ENCODE data around the gene NACC2. TPM values are rescaled to one million over a fixed set of nuclear protein-coding genes. Genes with fewer than 3 reads are reported as not detected.

Gene NACC2
- total RNA-seq, 2 donors from 2014 or later = 7.8 to 9.7 TPM

DNA sequence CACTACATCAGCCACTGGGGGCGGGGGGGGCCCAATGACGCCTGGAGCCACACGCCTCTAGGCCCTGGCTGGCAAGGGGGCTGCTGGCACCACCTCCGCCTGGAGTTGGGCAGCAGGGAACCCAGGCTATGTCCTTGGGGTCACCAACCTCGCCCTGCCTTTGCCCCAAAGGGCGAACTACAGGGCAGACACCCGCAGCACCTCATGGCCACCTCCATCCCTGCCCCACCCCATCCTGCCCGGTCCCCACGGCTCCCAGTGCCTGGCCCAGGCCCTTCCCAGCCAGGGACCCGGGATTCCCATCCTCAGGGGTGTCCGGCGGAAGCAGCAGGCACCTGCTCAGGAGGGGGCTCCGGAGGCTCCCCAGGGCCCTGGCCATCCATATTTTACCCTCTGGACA is 37.0 kb downstream of the NACC2 start:
- Mint-ChIP-seq H3K9me3 (no peaks in the 10 kb centered on the region), H3K27ac (no peak overlapping the region), H3K4me1 (peaks cover 3% of the 10 kb centered on the region), H3K27me3 (no peaks in the 10 kb centered on the region), H3K4me3 (no peak overlapping the region), H3K36me3 (ENCODE audit: low read depth) (peaks cover 4% of the 10 kb centered on the region)
- ATAC-seq (replicated peaks) = no peak

GRCh38 chr9:136057236-136058081 is 37.6 kb downstream of the NACC2 start:
- Mint-ChIP-seq H3K27ac (no peak overlapping the region), H3K27me3 (no peaks in the 10 kb centered on the region), H3K9me3 (no peaks in the 10 kb centered on the region), H3K4me3 (no peak overlapping the region), H3K4me1 (no peaks in the 10 kb centered on the region), H3K36me3 (ENCODE audit: low read depth) (no peaks in the 10 kb centered on the region)
- no peak for ATAC-seq (replicated peaks)

DNA sequence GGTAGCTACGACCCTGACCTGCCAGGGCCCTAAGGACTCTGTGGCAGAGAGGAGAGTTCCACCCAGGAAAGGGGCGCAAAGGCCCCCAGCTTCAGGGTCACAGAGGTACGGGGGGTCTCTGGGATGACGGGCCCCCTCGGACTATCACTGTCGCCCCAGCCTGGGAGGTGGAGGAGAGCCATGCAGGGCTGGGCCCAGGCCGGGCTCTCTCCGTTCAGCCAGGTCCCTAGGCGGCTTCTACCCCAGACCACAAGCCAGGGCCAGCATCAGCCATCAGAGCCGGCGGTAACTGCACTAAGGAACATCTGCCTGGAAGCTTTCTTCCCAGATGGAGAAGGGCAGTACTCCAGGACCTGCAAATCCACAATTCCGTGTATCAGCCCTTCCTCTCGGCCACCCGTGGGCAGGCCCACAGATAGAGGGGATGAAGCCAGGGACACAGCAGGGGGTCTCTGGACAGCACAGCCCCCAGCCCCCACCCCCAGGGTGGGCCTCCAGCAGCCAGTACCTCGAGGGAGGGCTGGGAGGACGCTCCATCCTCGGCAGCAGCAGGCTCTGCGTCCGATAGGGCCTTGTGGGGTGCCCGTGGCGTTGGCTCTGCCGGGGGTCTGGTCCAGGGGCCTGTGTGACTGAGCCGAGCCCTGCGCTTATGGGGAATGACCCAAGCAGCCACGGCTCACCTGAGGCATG is 38.4 kb downstream of the NACC2 start:
- no peaks in the 10 kb centered on the region for H3K9me3 Mint-ChIP-seq
- no peaks in the 10 kb centered on the region for H3K36me3 Mint-ChIP-seq (ENCODE audit: low read depth)
- H3K27ac Mint-ChIP-seq = no peak overlapping the region
- H3K4me1 Mint-ChIP-seq = no peaks in the 10 kb centered on the region
- no peak overlapping the region for H3K4me3 Mint-ChIP-seq
- H3K27me3 Mint-ChIP-seq = no peaks in the 10 kb centered on the region
- no peak for ATAC-seq (replicated peaks)

DNA sequence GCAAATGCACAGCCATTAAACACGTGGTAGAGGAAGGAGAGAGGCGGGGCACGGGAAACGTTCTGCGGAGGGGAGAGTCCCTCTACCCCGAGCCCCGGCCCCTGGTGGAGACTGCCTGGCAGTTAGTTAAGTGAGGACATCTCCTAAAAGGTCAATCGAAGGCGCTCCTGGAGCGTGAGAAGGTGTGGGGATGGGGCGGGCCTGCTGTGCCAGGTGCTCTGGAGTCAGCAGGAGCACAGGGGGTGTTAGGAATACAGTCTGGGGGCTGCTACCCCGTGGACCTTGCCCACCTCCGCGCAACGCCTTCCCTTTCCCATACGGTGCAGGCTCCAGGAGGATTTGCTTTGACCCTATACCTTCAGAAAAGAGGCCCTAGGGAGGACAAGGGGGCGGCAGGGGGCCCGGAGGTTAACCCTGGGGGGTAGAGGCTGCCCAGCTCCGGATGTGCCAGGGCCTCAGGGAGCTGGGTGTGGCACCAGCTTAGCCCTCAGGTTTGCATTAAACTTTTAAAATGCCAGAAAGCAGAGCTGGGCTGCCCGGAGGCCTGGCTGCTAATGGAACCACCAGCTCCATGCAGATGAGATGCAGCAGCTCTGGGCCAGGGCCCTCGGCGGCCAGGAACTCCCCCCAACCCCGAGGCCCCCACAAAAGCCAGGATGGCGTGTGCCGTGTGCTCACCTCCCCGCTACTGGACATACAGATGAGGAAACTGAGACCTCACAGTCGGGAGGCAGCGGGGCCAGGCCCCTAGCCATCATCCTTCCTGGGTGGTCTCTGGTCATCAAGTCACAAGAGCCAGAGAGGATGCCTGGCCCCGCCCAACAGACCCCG is 39.2 kb downstream of the NACC2 start:
- Mint-ChIP-seq H3K27ac (no peak overlapping the region), H3K9me3 (no peaks in the 10 kb centered on the region), H3K4me1 (no peaks in the 10 kb centered on the region), H3K36me3 (ENCODE audit: low read depth) (no peaks in the 10 kb centered on the region), H3K4me3 (no peak overlapping the region), H3K27me3 (no peaks in the 10 kb centered on the region)
- no peak for ATAC-seq (replicated peaks)

DNA sequence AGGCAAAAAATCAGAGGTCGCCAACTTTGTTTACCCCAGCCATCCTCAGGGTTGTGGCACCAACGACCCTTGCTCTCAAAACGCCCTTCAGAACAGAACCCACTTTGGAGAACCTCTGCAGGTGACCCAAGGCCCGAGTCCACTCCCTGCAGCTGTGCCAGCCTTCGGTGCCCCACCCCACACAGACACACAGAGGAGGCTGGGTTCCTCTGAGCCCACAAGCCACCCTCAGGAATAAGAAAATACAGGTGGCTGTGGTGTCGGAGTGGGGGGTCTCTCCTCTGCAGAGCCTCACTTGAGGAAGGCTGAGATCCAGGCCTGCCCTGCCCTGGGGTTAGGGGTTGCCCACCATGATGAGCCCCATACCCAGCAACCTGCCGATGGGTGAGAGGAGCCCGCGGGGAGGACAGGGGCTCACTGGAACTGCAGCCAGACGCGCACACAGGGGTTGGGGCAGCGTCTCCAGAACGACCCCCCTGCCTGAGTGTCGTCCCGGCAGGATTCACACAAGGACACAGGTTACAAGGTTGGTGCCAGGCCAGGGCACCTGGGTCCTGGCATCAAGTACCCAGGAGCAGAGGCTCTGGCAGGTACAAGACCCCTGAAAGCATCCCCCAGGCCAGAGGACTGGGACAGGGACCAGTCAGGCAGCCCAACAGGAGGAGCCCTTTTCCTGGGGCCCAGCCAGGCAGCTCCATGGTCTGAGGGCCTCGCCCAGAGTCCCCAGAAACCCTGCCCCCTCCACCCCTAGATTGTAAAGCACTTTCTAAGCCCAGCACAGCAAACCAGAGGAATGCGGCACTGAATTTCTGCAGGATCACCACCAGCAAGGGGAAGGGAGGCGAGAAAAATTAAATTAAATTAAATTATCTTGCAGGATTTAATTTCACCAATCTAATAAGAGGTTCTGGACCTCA is 40.0 kb downstream of the NACC2 start:
- H3K9me3 Mint-ChIP-seq = no peaks in the 10 kb centered on the region
- H3K4me3 Mint-ChIP-seq = no peak overlapping the region
- H3K4me1 Mint-ChIP-seq = no peaks in the 10 kb centered on the region
- H3K36me3 Mint-ChIP-seq (ENCODE audit: low read depth) = no peaks in the 10 kb centered on the region
- no peak overlapping the region for H3K27ac Mint-ChIP-seq
- ATAC-seq (replicated peaks) = no peak
- no peaks in the 10 kb centered on the region for H3K27me3 Mint-ChIP-seq

DNA sequence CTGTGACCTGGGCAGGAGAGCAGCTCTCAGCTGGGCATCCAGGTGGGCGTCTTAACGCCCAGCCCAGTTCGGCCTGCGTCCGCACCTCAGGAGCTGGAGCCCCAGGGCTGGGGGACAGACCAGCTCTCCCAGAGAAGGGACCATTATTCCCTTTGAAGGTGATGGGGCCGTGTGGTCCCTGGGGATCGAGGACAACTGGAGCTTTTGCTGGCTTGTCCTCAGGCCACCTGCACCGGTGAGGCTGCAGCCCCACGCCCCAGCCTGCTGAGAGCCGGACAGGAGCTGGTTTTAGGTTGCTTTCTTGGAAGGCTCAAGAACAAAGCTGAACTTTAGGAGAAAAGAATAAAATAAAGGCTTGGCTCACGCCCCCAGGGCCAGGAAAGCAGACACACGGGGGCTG is 40.9 kb downstream of the NACC2 start:
- Mint-ChIP-seq H3K27me3 (no peaks in the 10 kb centered on the region), H3K9me3 (no peaks in the 10 kb centered on the region), H3K4me1 (no peaks in the 10 kb centered on the region), H3K4me3 (no peak overlapping the region), H3K36me3 (ENCODE audit: low read depth) (no peaks in the 10 kb centered on the region), H3K27ac (no peak overlapping the region)
- no peak for ATAC-seq (replicated peaks)

DNA sequence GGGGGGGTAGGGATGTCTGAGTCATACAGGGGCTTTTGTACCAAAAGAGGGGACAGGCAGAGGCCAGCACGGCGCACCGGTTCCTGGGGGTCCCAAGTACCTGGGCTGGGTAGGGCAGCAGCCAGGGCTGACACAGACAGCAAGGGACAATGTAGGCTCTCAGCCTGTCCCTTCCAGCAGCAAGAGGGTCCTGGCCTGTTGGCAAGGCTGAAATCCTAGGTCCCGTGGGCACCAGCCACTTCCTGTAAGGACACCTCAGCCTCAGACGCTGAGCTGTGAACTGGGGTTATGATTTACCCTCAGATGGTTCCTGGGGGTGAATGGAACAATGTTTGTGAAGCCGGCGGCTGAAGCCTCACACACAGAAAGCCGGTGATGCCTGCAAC is 41.3 kb downstream of the NACC2 start:
- Mint-ChIP-seq H3K4me1 (no peaks in the 10 kb centered on the region), H3K27me3 (no peaks in the 10 kb centered on the region), H3K4me3 (no peak overlapping the region), H3K36me3 (ENCODE audit: low read depth) (no peaks in the 10 kb centered on the region), H3K27ac (no peak overlapping the region), H3K9me3 (no peaks in the 10 kb centered on the region)
- ATAC-seq (replicated peaks) = no peak

- Mint-ChIP-seq H3K9me3 (no peaks in the 10 kb centered on the region), H3K27ac (no peak overlapping the region), H3K4me1 (no peaks in the 10 kb centered on the region), H3K27me3 (no peaks in the 10 kb centered on the region), H3K4me3 (no peak overlapping the region), H3K36me3 (ENCODE audit: low read depth) (no peaks in the 10 kb centered on the region)
- ATAC-seq (replicated peaks) = no peak
Observed at GRCh38 chr9:136052991-136053756, 41.9 kb downstream of the NACC2 start.

DNA sequence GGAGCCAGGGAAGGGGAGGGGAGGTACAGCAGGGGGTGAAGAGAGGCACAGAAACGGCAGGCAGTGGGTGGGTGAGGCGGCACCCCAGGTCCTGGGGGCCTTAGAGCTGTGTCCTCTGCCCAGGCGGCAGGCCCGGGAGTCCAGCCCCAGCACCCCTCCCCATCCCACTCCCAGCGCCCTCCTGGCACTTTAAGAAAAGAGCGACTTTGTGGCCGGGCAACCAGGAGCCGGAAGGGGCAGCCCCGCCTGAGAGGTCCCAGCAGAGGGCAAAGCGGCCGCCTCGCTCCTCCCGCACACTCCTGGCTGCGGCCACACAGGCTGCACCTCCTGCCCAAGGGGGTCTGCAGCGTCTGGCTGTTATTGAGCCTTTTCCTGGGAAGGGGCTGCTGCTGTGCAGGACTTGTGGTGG is 42.6 kb downstream of the NACC2 start:
- no peak overlapping the region for H3K27ac Mint-ChIP-seq

GRCh38 chr9:136051837-136052471 is 43.1 kb downstream of the NACC2 start:
- Mint-ChIP-seq H3K4me1 (no peaks in the 10 kb centered on the region), H3K27ac (no peak overlapping the region), H3K27me3 (no peaks in the 10 kb centered on the region), H3K9me3 (no peaks in the 10 kb centered on the region), H3K4me3 (peak overlapping the region; percentile 60), H3K36me3 (ENCODE audit: low read depth) (no peaks in the 10 kb centered on the region)
- peak; percentile 68 for ATAC-seq (replicated peaks)

More for the DNA sequence above, 42.6 kb downstream of the NACC2 start:
- Mint-ChIP-seq H3K27me3 (no peaks in the 10 kb centered on the region), H3K4me1 (no peaks in the 10 kb centered on the region), H3K4me3 (peak overlapping the region; percentile 60), H3K36me3 (ENCODE audit: low read depth) (no peaks in the 10 kb centered on the region), H3K9me3 (no peaks in the 10 kb centered on the region)
- no peak for ATAC-seq (replicated peaks)

GRCh38 chr9:136051453-136051836 is 43.6 kb downstream of the NACC2 start:
- Mint-ChIP-seq H3K9me3 (no peaks in the 10 kb centered on the region), H3K4me1 (no peaks in the 10 kb centered on the region), H3K27ac (no peak overlapping the region), H3K36me3 (ENCODE audit: low read depth) (no peaks in the 10 kb centered on the region), H3K27me3 (no peaks in the 10 kb centered on the region), H3K4me3 (peak overlapping the region; percentile 60)
- ATAC-seq (replicated peaks) = peak; percentile 36

DNA sequence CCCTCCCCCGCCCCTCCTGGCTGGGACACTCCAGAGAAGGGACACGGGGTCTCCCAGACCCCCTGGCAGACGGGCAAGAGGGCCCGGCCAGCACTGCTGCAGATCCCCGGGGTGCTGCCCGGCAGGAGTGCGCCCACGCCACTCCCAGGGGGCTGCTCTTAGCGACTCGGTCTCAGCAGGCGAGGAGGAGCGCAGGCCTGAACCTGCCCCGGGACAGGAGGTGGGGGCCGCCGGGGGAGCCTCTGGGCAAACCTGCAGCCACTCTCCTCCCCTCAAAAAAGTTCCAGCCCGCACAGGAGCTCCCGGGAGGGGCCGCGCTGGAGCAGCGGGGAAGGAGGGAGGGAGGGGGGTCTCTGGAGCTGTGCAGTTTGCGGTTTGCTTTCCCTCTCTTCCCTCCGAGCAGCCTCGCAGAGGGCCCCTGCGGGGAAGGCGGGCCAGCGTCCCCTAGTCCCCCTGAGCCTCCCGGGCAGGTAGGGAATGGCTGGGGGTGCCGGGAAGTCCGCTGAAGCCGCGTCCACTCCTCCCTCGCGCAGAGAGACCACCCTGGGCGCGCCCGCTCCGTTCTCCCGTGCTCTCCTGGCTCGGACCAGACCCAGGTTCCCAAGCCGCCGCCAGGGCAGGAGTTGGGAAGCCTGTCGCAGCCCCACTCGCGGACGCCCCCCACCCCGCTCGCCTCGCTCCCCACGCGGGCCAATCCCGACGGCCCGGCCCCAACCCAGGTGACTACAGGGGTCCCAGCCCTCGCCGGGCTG is 44.2 kb downstream of the NACC2 start:
- H3K36me3 Mint-ChIP-seq (ENCODE audit: low read depth) = no peaks in the 10 kb centered on the region
- no peaks in the 10 kb centered on the region for H3K4me1 Mint-ChIP-seq
- no peaks in the 10 kb centered on the region for H3K9me3 Mint-ChIP-seq
- H3K27me3 Mint-ChIP-seq = no peaks in the 10 kb centered on the region
- H3K4me3 Mint-ChIP-seq = no peak overlapping the region
- ATAC-seq (replicated peaks) = no peak
- no peak overlapping the region for H3K27ac Mint-ChIP-seq
